Fibroblast of the aortic adventitia (primary cell): ENCODE data around the gene XRN1. TPM values are rescaled to one million over a fixed set of nuclear protein-coding genes. Genes with fewer than 3 reads are reported as not detected.

Experiments used
- DNase-seq: peaks from one replicate; pipeline ENCODE4 v3.0.0-alpha.2; 2010; ENCODE audit warnings: low read depth
- H3K4me3 ChIP-seq: 2 replicates; pipeline ENCODE4 v1.5.1; 2011; ENCODE audit warnings: low read depth, mild to moderate bottlenecking, control low read depth, low read length, moderate library complexity
- CTCF ChIP-seq: IDR thresholded peaks from 2 replicates; pipeline ENCODE4 v1.5.1; 2011; ENCODE audit warnings: mild to moderate bottlenecking, low read length, control low read depth, inconsistent platforms; ENCODE audit not compliant: insufficient read depth
- total RNA-seq: library from RNA; depleted of rRNA; stranded (reverse); fragments of >200 nt; gene quantifications from 2 replicates; pipeline ENCODE4 v1.2.3, GENCODE V29; 2012; ENCODE audit warnings: low replicate concordance

XRN1 gene
- total RNA-seq, 1 donor = 46.9 TPM

- TF ChIP-seq CTCF = no peak
- DNase-seq = peak; percentile 12
- H3K4me3 ChIP-seq = no peak overlapping the region
Measured at GRCh38 chr3:142272200-142272891, 175.5 kb downstream of the XRN1 start.

- H3K4me3 ChIP-seq = no peak overlapping the region
- no peak for DNase-seq
- no peak for TF ChIP-seq CTCF
Measured at GRCh38 chr3:142270407-142270806, 177.4 kb downstream of the XRN1 start.

GRCh38 chr3:142269767-142270166, 178.1 kb downstream of the XRN1 start:
- no peak overlapping the region for H3K4me3 ChIP-seq
- no peak for DNase-seq

GRCh38 chr3:142268426-142268825, 179.4 kb downstream of the XRN1 start:
- TF ChIP-seq CTCF = no peak

More at GRCh38 chr3:142269767-142270166, 178.1 kb downstream of the XRN1 start:
- TF ChIP-seq CTCF = no peak

GRCh38 chr3:142267269-142267668, 180.6 kb downstream of the XRN1 start:
- DNase-seq = no peak
- H3K4me3 ChIP-seq = no peak overlapping the region
- no peak for TF ChIP-seq CTCF

More at GRCh38 chr3:142268426-142268825, 179.4 kb downstream of the XRN1 start:
- DNase-seq = no peak
- H3K4me3 ChIP-seq = no peak overlapping the region

GRCh38 chr3:142263112-142263511, 184.7 kb downstream of the XRN1 start:
- no peak overlapping the region for H3K4me3 ChIP-seq
- DNase-seq = no peak
- TF ChIP-seq CTCF = no peak

GRCh38 chr3:142259359-142259758, 188.5 kb downstream of the XRN1 start:
- H3K4me3 ChIP-seq = no peak overlapping the region
- DNase-seq = no peak
- no peak for TF ChIP-seq CTCF
